ENCODE data around the gene P3H4. TPM values are rescaled to one million over a fixed set of nuclear protein-coding genes. Genes with fewer than 3 reads are reported as not detected.
"Not testable (repeated sequence)": the region's sequence is repeated elsewhere in the genome, so short reads cannot be mapped to it uniquely, and the experiment has no call there.

The P3H4 gene, protein sequence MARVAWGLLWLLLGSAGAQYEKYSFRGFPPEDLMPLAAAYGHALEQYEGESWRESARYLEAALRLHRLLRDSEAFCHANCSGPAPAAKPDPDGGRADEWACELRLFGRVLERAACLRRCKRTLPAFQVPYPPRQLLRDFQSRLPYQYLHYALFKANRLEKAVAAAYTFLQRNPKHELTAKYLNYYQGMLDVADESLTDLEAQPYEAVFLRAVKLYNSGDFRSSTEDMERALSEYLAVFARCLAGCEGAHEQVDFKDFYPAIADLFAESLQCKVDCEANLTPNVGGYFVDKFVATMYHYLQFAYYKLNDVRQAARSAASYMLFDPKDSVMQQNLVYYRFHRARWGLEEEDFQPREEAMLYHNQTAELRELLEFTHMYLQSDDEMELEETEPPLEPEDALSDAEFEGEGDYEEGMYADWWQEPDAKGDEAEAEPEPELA
- 10 to 100 TPM; 12.0 to 13.8 TPM for total RNA-seq
- long read RNA-seq, transcript P3H4-202 (8 exons, 2,601 nt) = major isoform, 22 of 26 reads
- long read RNA-seq, partial matches to known transcripts = 2 of 26 reads
- long read RNA-seq, other reads (novel, unspliced or antisense) = 2 of 26 reads

DNA sequence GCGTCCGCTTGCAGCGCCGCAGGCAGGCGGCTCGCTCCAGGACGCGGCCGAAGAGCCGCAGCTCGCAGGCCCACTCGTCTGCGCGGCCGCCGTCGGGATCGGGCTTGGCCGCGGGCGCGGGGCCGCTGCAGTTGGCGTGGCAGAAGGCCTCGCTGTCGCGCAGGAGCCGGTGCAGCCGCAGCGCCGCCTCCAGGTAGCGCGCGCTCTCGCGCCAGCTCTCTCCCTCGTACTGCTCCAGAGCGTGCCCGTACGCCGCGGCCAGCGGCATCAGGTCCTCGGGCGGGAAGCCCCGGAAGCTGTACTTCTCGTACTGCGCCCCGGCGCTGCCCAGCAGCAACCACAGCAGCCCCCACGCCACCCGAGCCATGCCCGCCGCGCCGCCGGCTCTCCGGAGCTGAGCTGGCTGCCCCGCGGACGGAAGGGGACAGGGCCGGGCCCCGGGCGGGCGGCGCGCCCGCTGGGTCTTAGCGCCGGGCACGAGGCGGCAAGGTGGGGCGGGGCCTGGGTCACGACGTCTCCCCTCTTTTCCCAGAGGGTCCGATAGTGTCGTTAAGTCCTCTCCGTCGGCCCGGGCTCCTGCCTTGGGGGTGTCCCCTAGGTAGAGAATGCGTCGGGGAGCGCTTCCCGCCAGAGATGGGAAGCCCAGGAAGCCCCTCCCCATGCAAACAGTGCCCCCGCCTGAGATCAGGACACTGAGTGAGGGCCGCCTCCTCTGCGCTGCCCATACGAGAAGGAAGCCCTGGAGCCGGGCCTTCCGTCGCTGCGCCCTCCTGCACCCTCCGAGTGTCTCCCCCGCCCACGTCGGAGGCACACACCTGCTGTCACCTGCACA, at the start of gene P3H4:
Gene P3H4, minus strand, starts transcription at position 401 of the 832 bp plus-strand sequence. Its CDS starts 34 bp downstream, at position 367.
- DNase-seq = peak; percentile 83
- intact Hi-C loops (cut with DNase I) = no loop called here
- peak; percentile 87 to 88 for ATAC-seq

- ATAC-seq (no peak), DNase-seq (no peak)
- intact Hi-C loops (cut with DNase I) = no loop called here
Observed at GRCh38 chr17:41860254-41860931, 48.6 kb upstream of the P3H4 start.

GRCh38 chr17:41851382-41851781, 39.6 kb upstream of the P3H4 start:
- ATAC-seq; intact Hi-C loops (cut with DNase I); DNase-seq: not testable (repeated sequence)

DNA sequence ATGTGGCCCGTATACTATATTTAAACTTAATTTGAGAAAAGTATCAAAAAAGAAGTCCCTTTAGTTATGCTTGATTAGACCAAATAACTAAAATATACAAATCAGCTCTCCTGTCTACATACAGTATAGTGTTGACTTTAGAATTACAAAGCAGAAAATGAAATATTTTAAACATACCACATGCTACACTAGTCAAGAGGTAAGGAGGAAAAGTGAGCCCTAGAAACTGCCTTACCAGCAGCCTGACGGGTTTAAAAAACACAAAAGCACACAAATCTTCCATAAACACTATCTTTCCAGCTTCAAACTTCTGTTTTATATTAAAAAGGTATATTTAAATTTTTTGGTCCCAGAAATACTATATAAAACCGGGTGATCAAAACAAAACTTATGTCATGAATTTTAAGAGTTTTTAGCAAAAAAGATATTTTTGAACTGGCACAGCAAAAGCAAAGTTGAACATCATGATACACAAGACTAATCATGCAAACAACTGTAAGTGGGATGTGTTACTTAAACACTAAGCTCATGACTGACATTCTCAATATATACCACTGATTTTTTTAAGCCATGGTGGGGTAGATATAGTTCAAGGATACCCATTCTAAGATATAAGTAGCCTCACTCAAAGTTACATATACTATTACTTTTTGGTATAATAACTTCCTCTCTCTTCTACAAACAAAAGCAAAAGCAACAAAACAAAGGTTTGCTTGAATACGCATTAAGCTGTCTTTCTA, 37.7 kb upstream of the P3H4 start:
- ATAC-seq (no peak), DNase-seq (no peak)
- intact Hi-C loops (cut with DNase I) = no loop called here

DNA sequence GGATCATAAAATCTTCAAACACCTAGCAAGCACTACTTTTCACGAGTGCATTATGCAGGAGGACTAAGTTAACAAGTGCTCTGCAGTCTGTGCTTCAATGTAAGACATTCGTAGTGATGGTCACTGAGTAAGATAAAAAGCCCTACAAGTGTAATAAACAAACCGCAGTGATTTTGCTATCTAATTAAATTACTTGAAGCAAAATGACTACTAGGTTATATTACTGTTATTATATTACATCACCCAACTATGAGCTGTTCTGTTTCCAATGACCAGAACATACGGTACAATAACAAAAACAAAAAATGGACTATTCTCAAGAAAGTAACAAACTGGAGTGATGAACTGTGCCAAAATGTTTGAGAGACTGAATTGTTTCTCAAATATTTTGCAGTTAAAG, 37.0 kb upstream of the P3H4 start:
- DNase-seq (no peak), ATAC-seq (no peak)
- intact Hi-C loops (cut with DNase I) = no loop called here

DNA sequence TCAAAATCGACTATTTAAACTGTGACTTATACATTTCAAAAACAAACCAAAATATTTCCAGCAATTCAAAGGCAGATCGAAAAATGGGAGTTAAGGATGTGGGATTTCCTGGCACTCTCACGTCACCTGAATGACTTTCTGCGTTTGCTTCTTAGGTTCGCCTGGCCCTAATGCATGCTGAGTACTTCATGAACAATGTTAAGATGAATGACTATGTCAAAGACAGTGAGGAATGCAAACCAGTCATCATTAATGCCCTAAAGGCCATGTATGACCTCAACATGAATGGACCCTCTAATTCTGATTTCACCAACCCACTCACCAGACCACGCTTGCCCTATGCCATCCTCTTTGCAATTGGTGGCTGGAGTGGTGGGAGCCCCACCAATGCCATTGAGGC, 33.2 kb upstream of the P3H4 start:
- intact Hi-C loops (cut with DNase I) = no loop called here
- ATAC-seq = no peak

GRCh38 chr17:41840781-41841180, 29.0 kb upstream of the P3H4 start:
- intact Hi-C loops (cut with DNase I); ATAC-seq; DNase-seq: not testable (repeated sequence)

More for the DNA sequence above, 33.2 kb upstream of the P3H4 start:
- DNase-seq = no peak

DNA sequence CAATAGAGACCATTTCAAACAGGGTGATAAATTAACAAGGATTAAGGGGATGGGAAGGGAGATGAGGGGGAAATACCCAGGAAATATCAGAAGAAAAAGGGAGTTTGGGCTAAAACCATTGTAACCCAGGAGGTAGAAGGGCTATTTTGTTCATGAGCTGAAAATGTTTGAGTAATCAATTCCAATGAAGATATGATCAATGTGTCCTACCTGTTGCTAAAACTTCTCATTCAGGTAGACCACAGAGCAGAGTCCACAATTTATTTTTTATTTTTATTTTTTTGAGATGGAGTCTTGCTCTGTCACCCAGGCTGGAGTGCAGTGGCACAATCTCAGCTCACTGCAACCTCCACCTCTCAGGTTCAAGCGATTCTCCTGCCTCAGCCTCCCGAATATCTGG, 27.7 kb upstream of the P3H4 start:
- intact Hi-C loops (cut with DNase I); DNase-seq; ATAC-seq: not testable (repeated sequence)

DNA sequence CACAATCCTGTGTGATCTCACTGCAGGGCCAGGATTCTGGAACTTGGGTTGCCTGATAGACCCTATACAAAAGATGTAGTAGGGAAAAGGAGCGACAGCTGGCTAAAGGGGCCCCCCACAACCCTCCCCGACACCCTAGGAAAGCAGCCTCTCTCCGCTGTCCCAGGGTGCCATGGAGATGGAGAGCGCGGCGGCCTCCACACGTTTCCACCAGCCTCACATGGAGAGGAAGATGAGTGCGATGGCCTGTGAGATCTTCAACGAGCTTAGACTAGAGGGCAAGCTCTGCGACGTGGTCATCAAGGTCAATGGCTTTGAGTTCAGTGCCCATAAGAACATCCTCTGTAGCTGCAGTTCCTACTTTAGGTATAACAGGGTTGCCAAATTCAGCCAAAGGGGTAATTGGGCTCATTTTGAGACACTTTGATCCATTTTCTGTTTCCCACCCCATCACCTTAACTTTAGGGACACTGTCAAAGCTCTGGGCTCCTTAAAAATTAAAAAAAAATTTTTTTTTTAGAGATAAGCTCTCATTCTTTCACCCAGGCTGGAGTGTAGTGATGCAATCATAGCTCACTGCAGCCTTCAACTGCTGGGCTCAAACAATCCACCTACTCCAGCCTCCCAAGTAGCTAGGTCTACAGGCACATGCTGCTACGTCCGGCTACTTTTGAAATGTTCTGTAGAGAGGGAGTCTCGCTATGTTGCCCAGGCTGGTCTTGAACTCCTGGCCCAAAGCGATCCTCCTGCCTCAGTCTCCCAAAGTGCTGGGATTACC, 26.2 kb upstream of the P3H4 start, which contains the start of gene KLHL10:
Gene KLHL10, plus strand, starts transcription at position 65 of the 778 bp plus-strand sequence. Its CDS starts 108 bp downstream, at position 173.
- intact Hi-C loops (cut with DNase I) = no loop called here
- no peak for ATAC-seq
- no peak for DNase-seq

DNA sequence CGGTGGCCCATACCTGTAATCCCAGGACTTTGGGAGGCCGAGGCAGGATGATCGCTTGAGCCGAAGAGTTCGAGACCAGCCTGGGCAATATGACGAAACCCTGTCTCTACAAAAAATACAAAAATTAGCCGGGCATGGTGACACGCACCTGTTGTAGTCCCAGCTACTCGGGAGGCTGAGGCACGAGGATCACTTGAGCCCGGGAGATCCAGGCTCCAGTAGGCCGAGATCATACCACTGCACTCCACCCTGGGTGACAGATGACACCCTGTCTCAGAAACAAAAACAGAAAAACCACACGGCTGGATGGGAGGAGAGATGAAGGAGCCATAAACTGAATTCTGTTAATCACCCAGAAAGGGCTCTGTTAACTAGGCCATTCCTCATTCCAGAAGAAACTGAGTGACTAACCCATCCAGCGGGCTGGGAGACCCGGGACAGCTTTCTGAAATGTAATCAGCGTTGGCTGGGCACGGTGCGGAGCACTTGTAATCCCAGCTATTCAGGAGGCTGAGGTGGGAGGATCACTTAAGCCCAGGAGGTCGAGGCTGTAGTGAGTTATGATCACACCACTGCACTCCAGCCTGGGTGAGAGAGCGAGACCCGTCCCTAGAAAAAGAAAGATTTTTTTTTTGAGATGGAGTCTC, 24.9 kb upstream of the P3H4 start:
- DNase-seq = no peak
- intact Hi-C loops (cut with DNase I) = no loop called here
- no peak for ATAC-seq

DNA sequence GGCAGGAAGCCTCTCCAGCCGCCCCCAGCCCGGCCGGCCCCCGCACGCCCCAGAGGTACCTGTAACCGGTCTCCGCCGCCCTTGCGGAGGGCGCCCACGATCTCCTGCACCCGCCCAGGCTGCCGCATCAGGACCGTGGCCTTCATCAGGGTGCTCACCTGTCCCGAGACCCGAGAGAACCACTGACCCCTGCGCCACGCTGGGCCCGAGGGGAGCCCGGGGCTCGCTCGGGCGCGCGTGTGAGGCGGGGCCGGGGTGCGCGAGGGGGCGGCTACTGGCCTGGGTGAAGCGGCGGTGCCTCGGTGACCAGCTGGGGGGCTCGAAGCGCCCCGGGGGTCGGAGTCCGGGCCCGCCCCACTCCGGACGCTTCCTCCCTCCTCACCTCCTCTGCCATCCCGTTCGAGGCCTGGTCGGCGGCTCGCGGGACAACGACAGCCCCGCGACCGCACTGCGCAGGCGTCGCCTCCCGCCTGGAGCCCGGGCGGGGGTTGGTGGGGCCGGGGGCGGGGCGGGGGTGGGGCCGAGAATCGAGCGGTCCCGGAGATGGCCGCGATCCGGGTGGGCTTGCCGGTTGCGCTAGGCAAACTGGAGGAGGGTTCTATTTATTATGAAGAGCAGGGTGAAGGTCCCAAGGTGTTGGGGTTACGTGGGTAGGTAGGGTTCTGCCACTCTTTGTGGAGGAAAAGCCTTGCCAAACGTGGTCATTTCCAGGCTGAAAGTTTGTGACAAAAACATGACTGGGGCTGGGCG, 24.2 kb upstream of the P3H4 start, which contains the start of gene NT5C3B:
Gene NT5C3B, minus strand, starts transcription at position 433 of the 750 bp plus-strand sequence. Its CDS starts 39 bp downstream, at position 394.
- ATAC-seq = peak; percentile 95 to 96
- intact Hi-C loops (cut with DNase I) = no loop called here
- peak; percentile 75 for DNase-seq

GRCh38 chr17:41835214-41835799, 23.6 kb upstream of the P3H4 start:
- intact Hi-C loops (cut with DNase I) = no loop called here
- ATAC-seq = peak; percentile 55 to 69
- DNase-seq = no peak

GRCh38 chr17:41829961-41830360, 18.2 kb upstream of the P3H4 start:
- intact Hi-C loops (cut with DNase I); DNase-seq; ATAC-seq: not testable (repeated sequence)

DNA sequence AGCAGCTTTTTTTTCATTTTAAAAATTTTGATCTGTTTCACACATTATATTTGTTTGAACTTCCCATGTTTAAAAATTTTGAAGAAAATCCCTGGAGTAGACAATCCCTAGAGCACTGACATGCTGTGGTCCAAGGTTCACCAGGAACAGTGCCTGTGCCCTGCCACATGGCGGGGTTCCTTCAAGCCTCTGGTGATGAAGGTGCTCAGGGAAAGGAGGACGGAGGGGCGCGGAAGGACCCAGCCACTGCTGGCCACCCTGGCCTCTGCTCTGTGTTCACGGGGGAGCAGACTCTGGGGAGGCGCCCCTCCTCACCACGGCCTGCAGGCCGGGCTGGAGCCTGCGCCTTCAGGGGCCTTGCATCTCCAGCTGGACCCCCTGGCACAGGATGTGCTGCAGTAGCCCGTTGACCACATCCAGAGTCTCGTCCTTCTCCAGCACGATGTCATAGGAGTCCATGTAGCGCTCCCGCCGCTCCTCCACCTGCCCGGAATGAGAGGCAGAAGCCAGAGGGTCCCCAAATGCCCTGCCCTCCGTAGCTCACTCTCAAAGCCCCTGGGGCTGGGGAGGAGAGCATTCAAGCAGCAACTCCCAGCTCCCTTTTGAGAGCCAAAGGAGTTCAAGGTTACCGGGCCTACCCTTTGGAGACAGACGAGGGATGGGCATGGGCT, 13.6 kb upstream of the P3H4 start:
- ATAC-seq = no peak
- DNase-seq = no peak
- intact Hi-C loops (cut with DNase I) = no loop called here

GRCh38 chr17:41824086-41824485, 12.3 kb upstream of the P3H4 start:
- intact Hi-C loops (cut with DNase I) = no loop called here
- no peak for ATAC-seq
- DNase-seq = no peak

All from left cardiac atrium (tissue), 4 donors.